ENCODE results near the gene NDUFB7. TPM values are rescaled to one million over a fixed set of nuclear protein-coding genes. Genes with fewer than 3 reads are reported as not detected.

Gene NDUFB7
- polyA plus RNA-seq, 1 donor (not counting 4 experiments of a cell fraction or from before 2014, with no cell fraction given): 146 TPM

- Histone ChIP-seq H4K20me1 (ENCODE audit: control insufficient read depth, extremely low read depth, insufficient read depth, low read length) (no peaks in the 10 kb centered on the region), H3K79me2 (ENCODE audit: control insufficient read depth, insufficient read depth, low read length) (no peaks in the 10 kb centered on the region), H3K4me1 (ENCODE audit: control insufficient read depth, extremely low read depth, insufficient read depth, low read length) (peaks cover 4% of the 10 kb centered on the region), H3K27me3 (ENCODE audit: control insufficient read depth, extremely low read depth, insufficient read depth, low read length) (no peaks in the 10 kb centered on the region), H3K27ac (ENCODE audit: control insufficient read depth, insufficient read depth, low read length) (no peak overlapping the region), H3K9me3 (ENCODE audit: control insufficient read depth, low read depth, low read length) (no peaks in the 10 kb centered on the region), H2AFZ (ENCODE audit: control insufficient read depth, low read length) (no peak overlapping the region), H3K9ac (ENCODE audit: control insufficient read depth, extremely low read depth, insufficient read depth, low read length) (no peak overlapping the region), H3K4me3 (ENCODE audit: control insufficient read depth in 2 of 3, extremely low read depth in 1 of 3, insufficient read depth in 2 of 3, low read depth in 1 of 3, low read length in 3 of 3) (no peak overlapping the region), H3K9me1 (ENCODE audit: control insufficient read depth, extremely low read depth, insufficient read depth, low read length) (no peaks in the 10 kb centered on the region), H3K4me2 (ENCODE audit: control insufficient read depth, extremely low read depth, insufficient read depth, low read depth, low read length) (no peak overlapping the region), H3K36me3 (ENCODE audit: control insufficient read depth in 2 of 2, extremely low read depth in 1 of 2, insufficient read depth in 2 of 2, low read length in 2 of 2) (no peaks in the 10 kb centered on the region)
- DNase-seq (ENCODE audit: low read depth, low spot score) (no peak), FAIRE-seq (no peak)
- dilution Hi-C loops (cut with MboI; ENCODE audit: extremely low pct_ligation_motif_present, low sequenced_read_pairs): no loop called here
- TF ChIP-seq CTCF (optimal IDR thresholded peaks at IDR 0.05 in 1 of 3, IDR thresholded peaks at IDR 0.05 in 1 of 3, conservative IDR thresholded peaks at IDR 0.05 in 1 of 3; ENCODE audit: extremely low read depth in 1 of 3, insufficient read depth in 2 of 3, low read length in 3 of 3) (no peak), EZH2 (IDR thresholded peaks at IDR 0.05; ENCODE audit: low read length) (no peak)
These were observed 6.1 kb upstream of the NDUFB7 start for GRCh38 chr19:14577885-14578427.

GRCh38 chr19:14577264-14577663 lies 5.4 kb upstream of the NDUFB7 start:
- no peak for TF ChIP-seq EZH2 (IDR thresholded peaks at IDR 0.05; ENCODE audit: low read length)
- no peak for TF ChIP-seq CTCF (optimal IDR thresholded peaks at IDR 0.05 in 1 of 3, IDR thresholded peaks at IDR 0.05 in 1 of 3, conservative IDR thresholded peaks at IDR 0.05 in 1 of 3; ENCODE audit: extremely low read depth in 1 of 3, insufficient read depth in 2 of 3, low read length in 3 of 3)
- H3K79me2 ChIP-seq (ENCODE audit: control insufficient read depth, insufficient read depth, low read length): no peaks in the 10 kb centered on the region
- peaks cover 4% of the 10 kb centered on the region for H3K4me1 ChIP-seq (ENCODE audit: control insufficient read depth, extremely low read depth, insufficient read depth, low read length)
- no peak overlapping the region for H2AFZ ChIP-seq (ENCODE audit: control insufficient read depth, low read length)
- FAIRE-seq (no peak), DNase-seq (ENCODE audit: low read depth, low spot score) (no peak)
- H3K9ac ChIP-seq (ENCODE audit: control insufficient read depth, extremely low read depth, insufficient read depth, low read length): no peak overlapping the region
- no peaks in the 10 kb centered on the region for H3K9me3 ChIP-seq (ENCODE audit: control insufficient read depth, low read depth, low read length)
- dilution Hi-C loops (cut with MboI; ENCODE audit: extremely low pct_ligation_motif_present, low sequenced_read_pairs): no loop called here
- H4K20me1 ChIP-seq (ENCODE audit: control insufficient read depth, extremely low read depth, insufficient read depth, low read length): no peaks in the 10 kb centered on the region
- no peaks in the 10 kb centered on the region for H3K9me1 ChIP-seq (ENCODE audit: control insufficient read depth, extremely low read depth, insufficient read depth, low read length)
- H3K36me3 ChIP-seq (ENCODE audit: control insufficient read depth in 2 of 2, extremely low read depth in 1 of 2, insufficient read depth in 2 of 2, low read length in 2 of 2): no peaks in the 10 kb centered on the region
- no peaks in the 10 kb centered on the region for H3K27me3 ChIP-seq (ENCODE audit: control insufficient read depth, extremely low read depth, insufficient read depth, low read length)
- no peak overlapping the region for H3K4me3 ChIP-seq (ENCODE audit: control insufficient read depth in 2 of 3, extremely low read depth in 1 of 3, insufficient read depth in 2 of 3, low read depth in 1 of 3, low read length in 3 of 3)
- H3K27ac ChIP-seq (ENCODE audit: control insufficient read depth, insufficient read depth, low read length): no peak overlapping the region
- no peak overlapping the region for H3K4me2 ChIP-seq (ENCODE audit: control insufficient read depth, extremely low read depth, insufficient read depth, low read depth, low read length)

Data from keratinocyte (primary cell).